ENCODE results near the gene CHIC2.
"Not testable (repeated sequence)": the region's sequence is repeated elsewhere in the genome, so short reads cannot be mapped to it uniquely, and the experiment has no call there.

Gene CHIC2

GRCh38 chr4:54061873-54062272 lies 2.5 kb downstream of the CHIC2 start:
- no peak for DNase-seq (ENCODE audit: low read depth in 1 of 2, low spot score in 1 of 2)

GRCh38 chr4:54061067-54061466 lies 3.3 kb downstream of the CHIC2 start:
- DNase-seq (ENCODE audit: low read depth in 1 of 2, low spot score in 1 of 2), result no peak

DNA sequence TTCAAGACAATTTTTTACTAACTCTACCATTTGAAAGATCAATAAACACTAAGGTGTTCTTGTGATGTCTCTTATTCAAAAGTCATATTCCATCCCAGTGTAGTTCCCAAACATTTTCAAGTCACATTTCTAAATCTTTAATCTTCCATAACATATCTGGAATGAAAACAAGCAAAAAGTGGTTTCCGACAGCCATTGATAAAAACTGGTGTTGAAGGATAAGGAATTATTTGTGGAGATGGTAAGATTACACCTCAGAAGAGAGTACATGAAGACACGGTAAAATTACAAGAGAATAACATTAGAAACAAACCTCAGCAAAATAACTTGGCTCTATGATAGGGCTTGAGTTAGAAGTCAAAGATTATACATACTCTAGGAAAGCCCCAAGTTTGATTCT lies 4.3 kb downstream of the CHIC2 start:
- DNase-seq (ENCODE audit: low read depth in 1 of 2, low spot score in 1 of 2), result no peak

GRCh38 chr4:54058171-54058570 lies 6.2 kb downstream of the CHIC2 start:
- no peak for DNase-seq (ENCODE audit: low read depth in 1 of 2, low spot score in 1 of 2)

DNA sequence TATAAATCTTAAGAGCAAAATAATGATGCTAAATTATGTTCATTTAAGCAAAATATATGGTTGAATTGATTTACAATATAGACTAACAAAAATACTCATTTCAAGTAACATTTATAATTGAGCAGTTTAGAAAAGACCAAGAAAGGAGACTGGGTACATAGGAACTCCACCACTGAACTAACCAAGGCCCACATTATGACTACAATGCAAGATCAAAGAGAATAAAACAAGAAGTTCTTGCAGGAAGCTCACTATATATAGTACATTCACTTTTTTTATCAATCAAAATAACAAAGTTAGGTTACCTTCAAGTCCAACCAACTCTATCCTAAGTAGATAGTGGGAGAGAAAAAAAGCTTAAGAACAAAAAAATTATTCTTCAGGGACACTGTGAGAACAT lies 8.0 kb downstream of the CHIC2 start:
- no peak for DNase-seq (ENCODE audit: low read depth in 1 of 2, low spot score in 1 of 2)

- DNase-seq (ENCODE audit: low read depth in 1 of 2, low spot score in 1 of 2), result no peak
Observed at GRCh38 chr4:54055494-54055893, 8.9 kb downstream of the CHIC2 start.

- DNase-seq (ENCODE audit: low read depth in 1 of 2, low spot score in 1 of 2), result no peak
Observed at GRCh38 chr4:54054501-54054900, 9.9 kb downstream of the CHIC2 start.

- not testable (repeated sequence) for DNase-seq (ENCODE audit: low read depth in 1 of 2, low spot score in 1 of 2)
Observed at GRCh38 chr4:54053322-54053721, 11.1 kb downstream of the CHIC2 start.

- no peak for DNase-seq (ENCODE audit: low read depth in 1 of 2, low spot score in 1 of 2)
Observed at GRCh38 chr4:54050214-54050904, 14.0 kb downstream of the CHIC2 start.

DNA sequence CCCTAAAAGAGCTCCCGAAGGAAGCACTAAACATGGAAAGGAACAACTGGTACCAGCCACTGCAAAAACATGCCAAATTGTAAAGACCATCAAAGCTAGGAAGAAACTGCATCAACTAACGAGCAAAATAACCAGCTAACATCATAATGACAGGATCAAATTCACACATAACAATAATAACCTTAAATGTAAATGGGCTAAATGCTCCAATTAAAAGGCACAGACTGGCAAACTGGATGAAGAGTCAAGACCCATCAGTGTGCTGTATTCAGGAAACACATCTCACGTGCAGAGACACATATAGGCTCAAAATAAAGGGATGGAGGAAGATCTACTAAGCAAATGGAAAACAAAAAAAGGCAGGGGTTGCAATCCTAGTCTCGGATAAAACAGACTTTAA lies 20.8 kb downstream of the CHIC2 start:
- DNase-seq (ENCODE audit: low read depth in 1 of 2, low spot score in 1 of 2), result not testable (repeated sequence)

DNA sequence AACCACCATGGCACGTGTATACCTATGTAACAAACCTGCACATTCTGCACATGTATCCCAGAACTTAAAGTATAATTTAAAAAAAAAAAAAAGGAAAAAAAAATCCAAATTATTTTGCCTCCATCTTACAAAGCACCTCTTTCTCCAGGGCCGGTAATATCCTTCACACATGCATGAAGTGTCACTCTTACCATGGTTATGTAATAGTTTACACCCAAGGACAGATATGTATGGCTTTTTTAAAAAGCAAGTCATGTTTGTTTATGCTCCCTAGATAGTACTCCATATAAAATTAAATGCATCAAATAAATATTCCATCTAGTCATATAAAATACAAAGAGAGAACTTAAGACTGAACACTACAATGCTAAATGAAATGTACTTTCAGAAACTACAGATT lies 22.5 kb downstream of the CHIC2 start:
- no peak for DNase-seq (ENCODE audit: low read depth in 1 of 2, low spot score in 1 of 2)

GRCh38 chr4:54041100-54041499 lies 23.3 kb downstream of the CHIC2 start:
- no peak for DNase-seq (ENCODE audit: low read depth in 1 of 2, low spot score in 1 of 2)

DNA sequence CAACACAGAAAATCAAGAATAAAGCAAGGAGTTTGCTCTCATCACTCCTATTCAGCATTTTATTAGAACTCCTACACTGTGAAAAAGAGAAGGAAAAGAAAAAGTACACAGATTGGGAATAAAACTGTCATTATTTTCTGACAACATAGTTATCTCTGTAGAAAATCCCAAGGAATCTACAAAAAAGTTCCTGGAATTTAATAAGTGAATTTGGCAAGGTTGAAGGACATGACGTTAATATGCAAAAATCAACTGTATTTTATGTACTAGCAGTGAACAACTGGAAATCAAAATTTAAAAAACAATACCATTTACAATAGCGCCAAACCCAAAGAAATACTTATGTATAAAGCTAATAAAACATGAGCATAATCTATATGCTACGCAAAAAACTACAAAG lies 26.3 kb downstream of the CHIC2 start:
- no peak for DNase-seq (ENCODE audit: low read depth in 1 of 2, low spot score in 1 of 2)

GRCh38 chr4:54036184-54036583 lies 28.2 kb downstream of the CHIC2 start:
- DNase-seq (ENCODE audit: low read depth in 1 of 2, low spot score in 1 of 2), result no peak

DNA sequence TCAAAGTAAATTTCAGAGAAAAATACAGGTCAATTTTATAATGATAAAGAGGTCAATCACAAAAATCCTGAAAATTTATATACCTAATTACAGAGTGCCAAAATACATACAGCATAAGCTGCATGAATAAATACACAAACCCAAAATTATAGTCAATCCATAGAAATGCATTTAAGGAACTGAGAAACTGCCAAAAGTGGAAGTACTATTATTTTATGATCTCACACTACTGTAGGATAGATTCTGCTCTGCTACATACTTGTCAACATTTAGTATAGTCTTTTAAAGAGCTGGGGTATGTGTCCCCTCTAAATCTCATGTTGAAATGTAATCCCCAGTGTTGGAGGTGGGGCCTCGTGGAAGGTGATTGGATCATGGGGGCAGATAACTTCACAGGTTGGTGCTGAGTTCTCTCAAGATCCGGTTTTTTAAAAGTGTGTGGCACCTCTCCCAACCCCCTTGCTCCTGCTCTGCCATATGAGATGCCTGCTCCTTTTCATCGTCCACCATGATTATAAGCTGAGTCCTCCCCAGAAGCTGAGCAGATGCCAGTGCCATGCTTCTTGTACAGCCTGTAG lies 31.8 kb downstream of the CHIC2 start:
- DNase-seq (ENCODE audit: low read depth in 1 of 2, low spot score in 1 of 2), result no peak

DNA sequence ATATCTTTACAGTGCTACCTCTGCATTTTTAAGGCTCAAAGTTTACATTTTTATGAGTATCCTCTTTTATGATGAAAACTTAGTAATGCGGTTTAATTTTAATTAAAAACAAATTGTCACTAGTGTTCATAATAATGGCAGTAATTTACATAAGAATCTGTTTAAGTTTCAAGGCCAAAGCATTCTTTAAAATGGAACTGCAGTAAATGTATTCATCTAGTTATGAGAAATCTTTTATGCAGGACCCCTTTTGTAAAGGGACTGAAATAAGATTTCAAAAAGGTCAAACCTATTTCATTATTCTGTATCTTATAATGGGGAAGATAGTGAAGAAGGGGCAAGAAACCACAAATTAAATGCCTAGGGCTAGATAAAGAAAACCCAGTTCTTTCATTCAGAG lies 37.1 kb downstream of the CHIC2 start:
- no peak for DNase-seq (ENCODE audit: low read depth in 1 of 2, low spot score in 1 of 2)

- DNase-seq (ENCODE audit: low read depth in 1 of 2, low spot score in 1 of 2), result no peak
Observed at GRCh38 chr4:54025582-54025981, 38.8 kb downstream of the CHIC2 start.

GRCh38 chr4:54023019-54023418 lies 41.4 kb downstream of the CHIC2 start:
- not testable (repeated sequence) for DNase-seq (ENCODE audit: low read depth in 1 of 2, low spot score in 1 of 2)

- no peak for DNase-seq (ENCODE audit: low read depth in 1 of 2, low spot score in 1 of 2)
Observed at GRCh38 chr4:54017974-54018373, 46.4 kb downstream of the CHIC2 start.

- DNase-seq (ENCODE audit: low read depth in 1 of 2, low spot score in 1 of 2), result no peak
Observed at GRCh38 chr4:54017308-54017707, 47.1 kb downstream of the CHIC2 start.

DNA sequence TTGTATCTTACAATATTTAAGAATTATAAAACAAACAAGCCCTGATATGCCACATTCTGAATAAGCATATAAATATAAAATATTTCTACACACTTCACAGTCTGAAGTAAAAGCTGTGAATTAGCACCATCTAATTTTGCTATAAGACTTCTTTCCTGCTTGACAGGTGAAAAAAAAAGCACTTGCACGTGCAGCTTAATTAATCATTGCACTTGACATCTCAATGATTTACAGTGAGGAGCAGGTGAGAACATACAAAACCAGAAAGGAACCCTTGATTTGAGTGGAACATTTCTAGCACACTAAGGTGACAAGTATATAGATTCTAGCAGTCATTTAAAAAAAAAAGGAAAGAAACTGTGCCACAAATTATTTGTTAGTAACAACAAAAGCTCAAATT lies 47.9 kb downstream of the CHIC2 start:
- DNase-seq (ENCODE audit: low read depth in 1 of 2, low spot score in 1 of 2), result no peak

GRCh38 chr4:54015423-54016030 lies 48.9 kb downstream of the CHIC2 start:
- DNase-seq (ENCODE audit: low read depth in 1 of 2, low spot score in 1 of 2), result no peak

DNA sequence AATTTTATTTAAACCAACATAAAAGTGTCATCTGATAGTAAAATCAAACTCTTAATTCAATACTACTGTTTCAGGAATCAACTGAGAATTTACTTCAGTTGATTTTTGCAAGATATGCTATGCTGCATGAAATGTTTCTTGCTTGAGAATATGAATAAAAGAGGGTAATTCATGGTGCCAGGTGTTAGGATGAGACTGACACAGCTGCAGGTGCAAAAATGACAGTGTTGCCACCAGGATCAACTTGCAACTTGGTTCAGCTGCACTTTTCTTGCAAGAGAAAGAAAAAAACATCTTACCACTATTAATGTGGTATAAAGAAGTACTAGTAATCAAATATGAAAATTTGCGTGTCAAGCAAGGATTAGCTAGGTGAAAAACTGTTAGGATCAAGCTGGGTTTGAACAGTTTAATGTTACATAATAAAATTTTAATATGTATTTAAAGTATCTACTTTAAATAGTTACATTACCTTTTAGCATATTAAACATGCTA lies 49.7 kb downstream of the CHIC2 start:
- no peak for DNase-seq (ENCODE audit: low read depth in 1 of 2, low spot score in 1 of 2)

All from stimulated activated CD4-positive, alpha-beta T cell treated with anti-CD3 and anti-CD28 coated beads, Interleukin-15, amount 100 ng/mL, for 1 hour (primary cell).